KOPT-K1 (cell line): ENCODE data around the gene CFAP100.

Source experiments
- H3K27ac ChIP-seq: fragments of 200-600 bp; sonication (generic); 2 replicates; pipeline ENCODE4 v1.5.1; 2016; ENCODE audit warnings: antibody characterized with exemption, mild to moderate bottlenecking, low read depth, low read length; ENCODE audit not compliant: poor library complexity, severe bottlenecking
- H3K36me3 ChIP-seq: fragments of 200-600 bp; sonication (generic); 2 replicates; pipeline ENCODE4 v1.5.1; 2017; ENCODE audit warnings: antibody characterized with exemption, mild to moderate bottlenecking, low read length, moderate library complexity; ENCODE audit not compliant: insufficient read depth
- H3K9me3 ChIP-seq: fragments of 200-600 bp; sonication (generic); 2 replicates; pipeline ENCODE4 v1.5.1; 2017; ENCODE audit warnings: antibody characterized with exemption, low read length, mild to moderate bottlenecking; ENCODE audit not compliant: insufficient read depth, poor library complexity, severe bottlenecking

The CFAP100 gene

DNA sequence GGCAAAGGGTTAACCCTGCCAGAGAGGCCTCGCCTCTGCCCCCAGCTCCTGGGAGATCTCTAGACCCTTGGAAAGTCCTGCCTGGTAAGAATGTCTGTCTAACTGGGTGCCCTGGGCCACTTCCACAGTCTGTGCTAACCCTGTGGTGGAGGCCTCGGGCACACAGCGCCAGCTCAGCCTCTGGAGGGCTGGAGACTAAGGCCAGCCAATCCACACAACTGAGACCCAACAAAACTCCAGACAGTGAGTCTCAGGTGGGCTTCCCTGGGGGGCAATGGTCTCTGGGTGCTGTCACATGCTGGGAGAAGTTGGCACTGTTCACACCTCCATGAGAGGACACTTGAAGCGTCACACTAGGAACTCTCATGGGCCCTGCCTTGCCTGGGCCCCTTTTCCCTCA lies 61.5 kb downstream of the CFAP100 start:
- no peak overlapping the region for H3K27ac ChIP-seq
- no peaks in the 10 kb centered on the region for H3K9me3 ChIP-seq
- H3K36me3 ChIP-seq, result peaks cover 96% of the 10 kb centered on the region

DNA sequence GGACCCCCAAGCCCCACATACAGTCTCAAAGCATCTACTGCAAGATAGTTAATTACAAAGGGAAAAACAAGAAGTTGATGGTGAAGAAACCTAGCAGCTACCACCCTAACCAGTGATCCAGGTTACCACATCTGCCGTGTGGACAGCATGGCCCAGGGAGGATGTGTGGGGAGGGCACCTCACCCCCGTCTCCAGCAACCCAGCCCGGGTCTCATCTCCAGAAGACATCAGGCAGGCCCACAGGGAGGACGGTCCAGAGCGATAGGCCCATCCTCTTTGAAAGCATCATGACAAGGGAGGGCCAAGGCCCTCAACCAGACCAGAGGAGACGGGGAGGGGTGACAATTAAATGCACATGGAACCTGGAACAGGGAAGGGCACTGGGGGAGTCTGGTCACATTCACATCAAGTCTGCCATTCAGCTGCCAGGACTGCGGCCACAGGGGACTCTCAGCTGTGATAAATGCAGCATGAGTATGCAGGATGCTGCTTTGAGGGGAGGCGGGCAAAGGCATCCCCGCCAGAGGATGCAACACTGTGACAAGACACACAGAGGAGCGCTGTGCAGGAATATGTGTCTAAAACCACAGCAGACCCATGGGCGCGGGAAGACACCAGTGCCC lies 62.2 kb downstream of the CFAP100 start:
- H3K27ac ChIP-seq, result no peak overlapping the region
- H3K36me3 ChIP-seq, result peaks cover 96% of the 10 kb centered on the region
- no peaks in the 10 kb centered on the region for H3K9me3 ChIP-seq

GRCh38 chr3:126459111-126459762 lies 64.5 kb downstream of the CFAP100 start:
- H3K9me3 ChIP-seq, result no peaks in the 10 kb centered on the region
- H3K27ac ChIP-seq, result no peak overlapping the region
- peaks cover 99% of the 10 kb centered on the region for H3K36me3 ChIP-seq

- H3K27ac ChIP-seq, result no peak overlapping the region
- H3K9me3 ChIP-seq, result no peaks in the 10 kb centered on the region
- H3K36me3 ChIP-seq, result peaks cover 99% of the 10 kb centered on the region
Observed at GRCh38 chr3:126459763-126460127, 65.0 kb downstream of the CFAP100 start.

DNA sequence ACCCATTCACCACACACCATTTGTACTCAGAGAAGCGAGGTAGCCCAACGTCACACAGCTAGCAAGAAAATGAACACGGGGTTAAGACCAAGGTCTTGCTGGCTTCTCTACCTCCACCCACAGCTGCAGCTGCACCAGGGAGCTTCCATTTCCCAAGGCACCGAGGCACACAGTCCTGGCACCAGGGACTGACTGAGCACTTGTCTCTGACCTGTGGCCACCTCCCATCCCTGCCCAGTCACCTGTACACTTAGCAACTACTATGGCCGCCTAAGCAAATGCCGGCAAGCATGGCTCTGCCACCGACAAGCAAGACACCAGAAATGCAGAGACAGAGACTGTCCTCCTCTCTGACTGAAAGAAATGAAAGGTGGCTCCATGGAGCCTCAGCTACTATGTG lies 65.7 kb downstream of the CFAP100 start:
- Histone ChIP-seq H3K9me3 (no peaks in the 10 kb centered on the region), H3K27ac (no peak overlapping the region), H3K36me3 (peaks cover 99% of the 10 kb centered on the region)

DNA sequence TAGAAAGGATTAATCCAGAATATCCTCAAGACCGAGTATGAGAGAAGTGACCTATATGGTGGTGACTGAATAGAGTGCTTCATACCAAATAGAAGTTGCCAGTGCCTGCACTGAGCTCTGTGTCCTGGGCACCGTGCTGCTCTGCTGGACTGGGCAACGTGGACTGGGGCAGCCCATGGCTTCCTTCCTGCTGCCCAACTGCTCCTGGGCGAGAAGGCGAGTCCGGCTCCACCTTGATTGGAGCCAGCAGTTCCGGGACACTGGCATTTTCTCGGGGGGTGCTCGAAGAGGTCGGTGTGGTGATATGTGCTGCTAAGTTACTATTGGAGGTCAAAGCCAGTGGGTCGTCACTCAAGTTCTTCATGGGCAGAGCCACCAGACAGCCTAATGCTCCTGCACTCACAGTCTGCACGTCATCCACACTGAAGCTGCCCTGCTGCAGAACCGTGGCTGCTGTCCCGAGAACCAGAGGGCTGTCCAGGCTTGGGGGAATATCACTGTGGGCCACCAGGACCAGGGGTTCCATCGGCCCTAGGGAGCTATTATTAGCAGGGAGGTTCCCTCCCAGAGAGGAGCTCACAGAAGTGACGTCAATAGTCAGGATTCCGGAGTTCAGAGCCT lies 66.9 kb downstream of the CFAP100 start:
- Histone ChIP-seq H3K36me3 (peaks cover 99% of the 10 kb centered on the region), H3K9me3 (no peaks in the 10 kb centered on the region), H3K27ac (no peak overlapping the region)

DNA sequence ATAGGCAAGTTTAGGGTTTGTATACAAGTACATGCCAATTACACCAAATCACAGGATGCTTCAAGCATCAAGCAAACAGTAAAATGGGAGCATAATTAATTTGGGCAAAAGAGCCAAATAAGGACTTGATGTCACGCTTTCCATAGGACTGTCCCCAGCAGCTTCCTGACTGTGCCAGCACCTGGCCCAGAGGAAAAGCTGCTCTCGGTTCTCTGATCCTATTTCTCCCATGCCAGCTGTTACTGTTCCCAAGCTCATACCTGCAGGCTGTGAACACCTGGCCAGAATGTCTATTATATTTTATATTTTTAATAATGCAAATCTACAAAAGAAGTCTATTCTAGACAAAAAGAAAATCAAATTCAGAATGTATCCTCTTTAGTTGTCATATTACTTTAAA lies 68.8 kb downstream of the CFAP100 start:
- H3K9me3 ChIP-seq, result no peaks in the 10 kb centered on the region
- H3K36me3 ChIP-seq, result peaks cover 100% of the 10 kb centered on the region
- H3K27ac ChIP-seq, result no peak overlapping the region

DNA sequence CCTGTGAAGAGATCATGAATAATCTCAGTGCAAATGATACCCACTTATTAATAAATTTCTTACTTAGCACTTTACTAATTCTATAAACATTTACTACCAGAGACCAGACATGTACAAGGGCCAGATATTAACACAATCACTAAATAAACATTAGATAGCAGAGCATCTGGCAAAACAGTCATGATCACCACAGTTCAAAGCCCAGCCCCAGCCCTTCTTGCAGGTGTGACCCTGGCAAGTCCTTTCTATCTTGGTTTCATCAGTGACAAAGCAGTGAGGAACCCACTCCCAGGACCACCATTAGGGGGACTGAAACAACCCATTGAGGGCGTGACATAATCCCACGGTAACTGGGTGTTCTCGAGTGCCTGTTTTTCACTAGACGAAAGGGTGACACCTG lies 69.4 kb downstream of the CFAP100 start:
- Histone ChIP-seq H3K27ac (no peak overlapping the region), H3K9me3 (no peaks in the 10 kb centered on the region), H3K36me3 (peaks cover 100% of the 10 kb centered on the region)

- H3K27ac ChIP-seq, result no peak overlapping the region
- no peaks in the 10 kb centered on the region for H3K9me3 ChIP-seq
- H3K36me3 ChIP-seq, result peaks cover 100% of the 10 kb centered on the region
Observed at GRCh38 chr3:126464494-126464893, 69.8 kb downstream of the CFAP100 start.

- H3K9me3 ChIP-seq, result no peaks in the 10 kb centered on the region
- H3K27ac ChIP-seq, result no peak overlapping the region
- H3K36me3 ChIP-seq, result peaks cover 100% of the 10 kb centered on the region
Observed at GRCh38 chr3:126464997-126465396, 70.3 kb downstream of the CFAP100 start.

GRCh38 chr3:126465928-126466544 lies 71.3 kb downstream of the CFAP100 start:
- no peaks in the 10 kb centered on the region for H3K9me3 ChIP-seq
- H3K27ac ChIP-seq, result no peak overlapping the region
- H3K36me3 ChIP-seq, result peaks cover 100% of the 10 kb centered on the region

- H3K9me3 ChIP-seq, result no peaks in the 10 kb centered on the region
- H3K27ac ChIP-seq, result no peak overlapping the region
- peaks cover 100% of the 10 kb centered on the region for H3K36me3 ChIP-seq
Observed at GRCh38 chr3:126466886-126467610, 72.3 kb downstream of the CFAP100 start.

GRCh38 chr3:126467611-126467955 lies 72.9 kb downstream of the CFAP100 start:
- no peaks in the 10 kb centered on the region for H3K9me3 ChIP-seq
- peaks cover 100% of the 10 kb centered on the region for H3K36me3 ChIP-seq
- no peak overlapping the region for H3K27ac ChIP-seq

- Histone ChIP-seq H3K27ac (no peak overlapping the region), H3K36me3 (peaks cover 100% of the 10 kb centered on the region), H3K9me3 (no peaks in the 10 kb centered on the region)
Observed at GRCh38 chr3:126468028-126468891, 73.6 kb downstream of the CFAP100 start.
